SK-N-MC (cell line): ENCODE data around the gene PI4K2A.

Source experiments
- DNase-seq: peaks from one replicate; pipeline ENCODE4 v3.0.0-alpha.2; 2011; ENCODE audit warnings: low read depth, low spot score
- H3K27ac ChIP-seq: fragments of 200-600 bp; sonication (generic); 2 replicates; pipeline ENCODE4 v1.5.1; 2016; ENCODE audit warnings: mixed run types
- H3K36me3 ChIP-seq: fragments of 200-600 bp; sonication (generic); 2 replicates; pipeline ENCODE4 v1.6.1; 2017; ENCODE audit warnings: antibody characterized with exemption, low read length, mixed read lengths; ENCODE audit not compliant: insufficient read depth
- H3K4me3 ChIP-seq: fragments of 200-600 bp; sonication (generic); 2 replicates; pipeline ENCODE4 v1.5.1; 2016
- H3K9ac ChIP-seq: fragments of 200-600 bp; sonication (generic); 2 replicates; pipeline ENCODE4 v1.8.0; 2017; ENCODE audit warnings: mixed run types, mixed read lengths; ENCODE audit not compliant: insufficient read length
- H3K9me3 ChIP-seq: fragments of 200-600 bp; sonication (generic); 2 replicates; pipeline ENCODE4 v1.6.1; 2017; ENCODE audit warnings: low read depth, mild to moderate bottlenecking, antibody characterized with exemption, low read length, moderate library complexity, mixed read lengths
- EZH2 ChIP-seq: fragments of 200-600 bp; sonication (generic); IDR thresholded peaks from one replicate; pipeline ENCODE4 v1.6.1; 2017; ENCODE audit warnings: antibody characterized with exemption
- FOXP2 ChIP-seq: optimal IDR thresholded peaks from 2 replicates; pipeline ENCODE3; 2011; ENCODE audit warnings: mild to moderate bottlenecking, moderate library complexity; ENCODE audit not compliant: insufficient read depth; ENCODE audit errors: extremely low read length, control extremely low read depth
- POLR2AphosphoS5 ChIP-seq: IDR thresholded peaks from 2 replicates; pipeline ENCODE4 v1.6.1; 2012; ENCODE audit warnings: mild to moderate bottlenecking, low read depth, low read length, borderline replicate concordance

PI4K2A gene

GRCh38 chr10:97601268-97602215, 38.9 kb upstream of the PI4K2A start:
- no peaks in the 10 kb centered on the region for H3K9me3 ChIP-seq

DNA sequence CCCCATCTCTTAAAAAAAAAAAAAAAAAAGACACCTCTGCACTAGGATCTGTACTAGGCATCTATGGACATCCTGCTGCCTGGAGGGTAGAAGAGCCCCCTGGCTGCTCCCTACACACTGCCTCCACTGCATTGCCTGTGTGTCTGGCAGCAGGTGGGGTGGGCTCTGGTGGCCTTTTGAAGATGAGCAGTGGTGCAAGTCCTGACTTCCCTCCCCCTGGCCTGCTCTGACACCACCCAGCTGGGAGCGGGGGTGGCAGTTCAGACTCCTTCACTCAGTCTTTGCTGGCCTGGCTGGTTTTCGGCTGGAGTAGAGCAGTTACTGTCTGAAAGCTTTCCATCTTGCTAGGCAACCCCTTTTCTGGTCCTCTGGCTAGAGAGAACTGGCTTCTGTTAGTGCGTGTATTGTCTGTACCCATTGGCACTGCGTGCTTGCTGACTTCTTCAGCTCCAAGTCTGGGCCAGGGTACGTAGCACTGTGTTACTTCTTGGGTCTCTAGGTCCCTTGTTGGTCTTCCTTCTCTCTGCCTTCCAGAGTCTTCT, 33.3 kb upstream of the PI4K2A start:
- no peak overlapping the region for H3K27ac ChIP-seq
- H3K36me3 ChIP-seq = no peaks in the 10 kb centered on the region
- TF ChIP-seq POLR2AphosphoS5 (no peak), EZH2 (no peak), FOXP2 (no peak)
- H3K9me3 ChIP-seq = no peaks in the 10 kb centered on the region
- H3K9ac ChIP-seq = no peak overlapping the region
- no peak for DNase-seq
- H3K4me3 ChIP-seq = no peak overlapping the region

More at GRCh38 chr10:97601268-97602215, 38.9 kb upstream of the PI4K2A start:
- H3K4me3 ChIP-seq = no peak overlapping the region
- TF ChIP-seq POLR2AphosphoS5 = no peak
- no peak overlapping the region for H3K27ac ChIP-seq
- H3K36me3 ChIP-seq = no peaks in the 10 kb centered on the region
- H3K9ac ChIP-seq = no peak overlapping the region
- no peak for DNase-seq

- H3K9ac ChIP-seq = no peak overlapping the region
- no peaks in the 10 kb centered on the region for H3K9me3 ChIP-seq
- DNase-seq = no peak
- TF ChIP-seq FOXP2 = no peak
- TF ChIP-seq EZH2 = no peak
- TF ChIP-seq POLR2AphosphoS5 = no peak
- H3K36me3 ChIP-seq = no peaks in the 10 kb centered on the region
- no peak overlapping the region for H3K27ac ChIP-seq
- no peak overlapping the region for H3K4me3 ChIP-seq
Observed at GRCh38 chr10:97608991-97609561, 31.4 kb upstream of the PI4K2A start.

DNA sequence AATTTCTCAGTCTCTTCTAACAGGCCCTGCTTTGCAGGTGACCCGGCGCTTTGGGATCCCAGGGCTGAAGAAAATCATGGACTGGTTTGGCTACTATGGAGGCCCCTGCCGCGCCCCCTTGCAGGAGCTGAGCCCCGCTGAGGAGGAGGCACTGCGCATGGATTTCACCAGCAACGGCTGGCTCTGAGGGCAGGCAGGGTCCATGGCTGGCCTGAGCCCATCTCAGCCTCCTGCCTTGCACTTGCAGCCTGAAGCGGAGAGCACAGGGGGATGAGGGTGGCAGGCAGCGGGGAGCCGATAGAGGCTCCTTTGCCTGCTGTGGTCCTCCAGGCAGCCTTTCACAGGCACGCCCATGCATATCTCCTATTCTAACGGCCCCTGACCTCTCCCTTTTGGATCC, 29.0 kb upstream of the PI4K2A start:
- H3K36me3 ChIP-seq = no peaks in the 10 kb centered on the region
- H3K4me3 ChIP-seq = no peak overlapping the region
- no peak overlapping the region for H3K9ac ChIP-seq
- DNase-seq = no peak
- no peak overlapping the region for H3K27ac ChIP-seq
- no peaks in the 10 kb centered on the region for H3K9me3 ChIP-seq
- TF ChIP-seq FOXP2 (no peak), POLR2AphosphoS5 (no peak), EZH2 (no peak)

DNA sequence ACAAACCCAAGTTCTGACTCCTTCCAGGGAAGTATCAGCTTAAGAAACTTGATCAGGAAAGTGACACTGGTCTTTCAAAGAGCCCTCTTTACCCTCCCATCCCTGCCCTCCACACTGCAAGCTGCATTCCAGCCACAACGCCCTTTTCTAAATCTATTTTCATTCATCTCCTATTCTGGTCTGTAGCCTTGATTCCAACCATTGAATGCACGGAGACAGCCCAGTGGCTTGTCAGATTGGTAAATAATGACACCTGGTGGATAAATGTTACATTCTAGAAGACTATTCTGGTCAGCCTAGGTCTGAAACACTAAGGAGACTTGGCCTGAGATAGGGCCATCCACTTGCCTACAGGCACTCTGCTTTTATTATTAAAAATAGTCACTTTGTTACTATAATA, 28.1 kb upstream of the PI4K2A start:
- no peak for TF ChIP-seq POLR2AphosphoS5
- no peak for TF ChIP-seq FOXP2
- no peak for TF ChIP-seq EZH2
- Histone ChIP-seq H3K4me3 (no peak overlapping the region), H3K27ac (no peak overlapping the region), H3K9me3 (no peaks in the 10 kb centered on the region), H3K36me3 (no peaks in the 10 kb centered on the region), H3K9ac (no peak overlapping the region)
- no peak for DNase-seq

DNA sequence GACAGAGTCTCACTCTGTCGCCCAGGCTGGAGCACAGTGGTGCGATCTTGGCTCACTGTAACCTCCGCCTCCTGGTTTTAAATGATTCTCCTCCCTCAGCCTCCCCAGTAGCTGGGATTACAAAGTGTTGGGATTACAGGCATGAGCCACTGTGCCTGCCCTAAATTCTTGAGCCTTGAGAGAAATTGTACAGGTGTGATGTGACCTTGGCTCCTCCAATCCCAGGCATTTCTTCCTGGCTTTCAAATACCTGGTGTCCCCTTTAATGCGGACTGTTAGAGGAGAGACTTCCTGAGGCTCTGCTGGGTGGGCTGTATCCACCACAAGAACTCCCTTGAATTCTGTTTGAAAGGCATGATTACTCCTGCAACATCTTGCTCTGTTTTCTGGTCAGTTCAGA, 22.2 kb upstream of the PI4K2A start:
- no peaks in the 10 kb centered on the region for H3K9me3 ChIP-seq
- no peak for DNase-seq
- no peak overlapping the region for H3K4me3 ChIP-seq
- no peak overlapping the region for H3K9ac ChIP-seq
- no peak for TF ChIP-seq EZH2
- no peak for TF ChIP-seq POLR2AphosphoS5
- TF ChIP-seq FOXP2 = no peak
- H3K36me3 ChIP-seq = no peaks in the 10 kb centered on the region
- no peak overlapping the region for H3K27ac ChIP-seq

DNA sequence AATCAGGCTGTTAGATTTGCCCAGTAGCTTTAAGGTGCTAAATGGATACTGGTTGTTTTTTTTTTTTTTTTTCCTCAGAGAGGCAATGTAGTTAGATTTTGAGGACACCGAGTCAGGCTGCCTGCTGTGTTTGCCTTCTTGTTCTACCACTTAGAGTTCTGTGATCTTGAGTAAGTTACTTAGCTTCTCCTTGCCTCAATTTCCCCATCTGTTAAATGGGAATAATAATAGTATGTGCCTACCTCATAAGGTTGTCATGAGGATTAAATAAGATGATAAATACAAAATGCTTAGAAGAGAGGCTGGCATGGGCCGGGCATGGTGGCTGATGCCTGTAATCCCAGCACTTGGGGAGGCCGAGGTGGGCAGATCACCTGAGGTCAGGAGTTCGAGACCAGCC, 21.7 kb upstream of the PI4K2A start:
- Histone ChIP-seq H3K9ac (no peak overlapping the region), H3K4me3 (no peak overlapping the region), H3K36me3 (no peaks in the 10 kb centered on the region), H3K27ac (no peak overlapping the region), H3K9me3 (no peaks in the 10 kb centered on the region)
- TF ChIP-seq POLR2AphosphoS5 = no peak
- TF ChIP-seq EZH2 = no peak
- no peak for DNase-seq

DNA sequence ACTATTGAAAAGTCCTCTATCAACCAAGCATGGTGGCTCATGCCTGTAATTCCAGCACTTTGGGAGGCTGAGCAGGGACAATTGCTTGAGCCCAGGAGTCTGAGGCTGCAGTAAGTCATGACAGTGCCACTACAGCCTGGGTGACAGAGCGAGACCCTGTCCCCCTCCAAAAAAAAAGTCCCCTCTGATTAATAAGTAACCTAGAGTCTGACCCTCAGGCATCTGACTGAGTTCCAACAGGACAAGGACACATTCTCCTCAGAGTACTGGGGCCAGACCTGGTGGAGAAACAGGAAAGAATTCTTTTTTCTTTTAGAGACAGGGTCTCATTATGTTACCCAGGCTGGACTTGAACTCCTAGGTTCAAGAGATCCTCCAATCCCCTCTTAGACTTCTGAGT, 17.2 kb upstream of the PI4K2A start:
- Histone ChIP-seq H3K27ac (no peak overlapping the region), H3K36me3 (no peaks in the 10 kb centered on the region), H3K4me3 (no peak overlapping the region), H3K9ac (no peak overlapping the region), H3K9me3 (no peaks in the 10 kb centered on the region)
- DNase-seq = no peak
- TF ChIP-seq FOXP2 = no peak
- TF ChIP-seq POLR2AphosphoS5 = no peak
- TF ChIP-seq EZH2 = no peak
